WTC11 (cell line): ENCODE results near the gene DENND5A.

Source experiments
- ELF4 ChIP-seq: sonication (generic); formaldehyde crosslinking; IDR thresholded peaks from 2 replicates; pipeline ENCODE4 v1.8.1; 2022; ENCODE audit warnings: low read depth, mild to moderate bottlenecking, moderate library complexity, missing genetic modification reagents
- IRF2 ChIP-seq: sonication (generic); formaldehyde crosslinking; IDR thresholded peaks from 2 replicates; pipeline ENCODE4 v1.8.0; 2022; ENCODE audit warnings: low read depth, missing genetic modification reagents, borderline replicate concordance
- JUN ChIP-seq: sonication (generic); formaldehyde crosslinking; IDR thresholded peaks from 2 replicates; pipeline ENCODE4 v1.8.0; 2023; ENCODE audit warnings: mild to moderate bottlenecking, missing genetic modification reagents
- RELA ChIP-seq: sonication (generic); formaldehyde crosslinking; IDR thresholded peaks from 2 replicates; pipeline ENCODE4 v1.8.1; 2022; ENCODE audit warnings: missing genetic modification reagents, mild to moderate bottlenecking, borderline replicate concordance
- TP53 ChIP-seq: sonication (generic); formaldehyde crosslinking; IDR thresholded peaks from 2 replicates; pipeline ENCODE4 v1.8.1; 2023; ENCODE audit warnings: mild to moderate bottlenecking, missing genetic modification reagents
- TF ChIP-seq, protein P1 (sequence below): fragments of 200-600 bp; IDR thresholded peaks from 2 replicates; pipeline ENCODE4 v1.8.0; 2022; ENCODE audit warnings: antibody characterized with exemption
- TF ChIP-seq, protein P2 (sequence below): sonication (generic); formaldehyde crosslinking; IDR thresholded peaks from 2 replicates; pipeline ENCODE4 v1.8.0; 2022; ENCODE audit warnings: mild to moderate bottlenecking, missing genetic modification reagents
- TF ChIP-seq, protein P3 (sequence below): sonication (generic); formaldehyde crosslinking; IDR thresholded peaks from 2 replicates; pipeline ENCODE4 v1.8.0; 2022; ENCODE audit warnings: mild to moderate bottlenecking, missing genetic modification reagents
- TF ChIP-seq, protein P4 (sequence below): sonication (generic); formaldehyde crosslinking; IDR thresholded peaks from 2 replicates; pipeline ENCODE4 v1.8.0; 2022; ENCODE audit warnings: mild to moderate bottlenecking, missing genetic modification reagents
- TF ChIP-seq, protein P5 (sequence below): sonication (generic); formaldehyde crosslinking; IDR thresholded peaks from 2 replicates; pipeline ENCODE4 v1.8.1; 2023; ENCODE audit warnings: mild to moderate bottlenecking, moderate library complexity, missing genetic modification reagents
- TF ChIP-seq, protein P6 (sequence below): sonication (generic); formaldehyde crosslinking; IDR thresholded peaks from 2 replicates; pipeline ENCODE4 v1.8.1; 2023; ENCODE audit warnings: mild to moderate bottlenecking, missing genetic modification reagents, moderate library complexity
- TF ChIP-seq, protein P7 (sequence below): sonication (generic); formaldehyde crosslinking; IDR thresholded peaks from 2 replicates; pipeline ENCODE4 v1.8.0; 2022; ENCODE audit warnings: mild to moderate bottlenecking, missing genetic modification reagents
- TF ChIP-seq, protein P8 (sequence below): sonication (generic); formaldehyde crosslinking; IDR thresholded peaks from 2 replicates; pipeline ENCODE4 v1.8.1; 2023; ENCODE audit warnings: mild to moderate bottlenecking, missing genetic modification reagents

DNA sequence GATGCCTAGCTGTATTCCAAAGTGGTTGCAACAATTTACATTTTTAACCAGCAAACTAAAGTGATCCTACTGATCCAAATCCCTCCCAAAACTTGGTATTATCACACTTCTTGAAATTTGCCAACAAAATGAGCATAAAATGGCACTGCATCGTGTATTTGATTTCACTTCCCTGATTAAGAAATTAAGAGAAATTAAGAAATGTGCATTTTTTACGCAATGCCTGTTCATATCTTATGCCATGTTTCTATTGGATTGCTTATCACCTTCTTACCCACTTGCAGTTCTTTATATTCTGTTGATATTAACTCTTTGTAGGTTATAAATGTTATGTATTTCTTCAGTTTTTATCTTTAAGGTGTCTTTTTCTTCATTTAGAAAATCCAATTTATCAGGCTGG is 80.6 kb downstream of the DENND5A start:
- TF ChIP-seq, protein P1, sequence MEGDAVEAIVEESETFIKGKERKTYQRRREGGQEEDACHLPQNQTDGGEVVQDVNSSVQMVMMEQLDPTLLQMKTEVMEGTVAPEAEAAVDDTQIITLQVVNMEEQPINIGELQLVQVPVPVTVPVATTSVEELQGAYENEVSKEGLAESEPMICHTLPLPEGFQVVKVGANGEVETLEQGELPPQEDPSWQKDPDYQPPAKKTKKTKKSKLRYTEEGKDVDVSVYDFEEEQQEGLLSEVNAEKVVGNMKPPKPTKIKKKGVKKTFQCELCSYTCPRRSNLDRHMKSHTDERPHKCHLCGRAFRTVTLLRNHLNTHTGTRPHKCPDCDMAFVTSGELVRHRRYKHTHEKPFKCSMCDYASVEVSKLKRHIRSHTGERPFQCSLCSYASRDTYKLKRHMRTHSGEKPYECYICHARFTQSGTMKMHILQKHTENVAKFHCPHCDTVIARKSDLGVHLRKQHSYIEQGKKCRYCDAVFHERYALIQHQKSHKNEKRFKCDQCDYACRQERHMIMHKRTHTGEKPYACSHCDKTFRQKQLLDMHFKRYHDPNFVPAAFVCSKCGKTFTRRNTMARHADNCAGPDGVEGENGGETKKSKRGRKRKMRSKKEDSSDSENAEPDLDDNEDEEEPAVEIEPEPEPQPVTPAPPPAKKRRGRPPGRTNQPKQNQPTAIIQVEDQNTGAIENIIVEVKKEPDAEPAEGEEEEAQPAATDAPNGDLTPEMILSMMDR: no peak
- TF ChIP-seq, protein P2, sequence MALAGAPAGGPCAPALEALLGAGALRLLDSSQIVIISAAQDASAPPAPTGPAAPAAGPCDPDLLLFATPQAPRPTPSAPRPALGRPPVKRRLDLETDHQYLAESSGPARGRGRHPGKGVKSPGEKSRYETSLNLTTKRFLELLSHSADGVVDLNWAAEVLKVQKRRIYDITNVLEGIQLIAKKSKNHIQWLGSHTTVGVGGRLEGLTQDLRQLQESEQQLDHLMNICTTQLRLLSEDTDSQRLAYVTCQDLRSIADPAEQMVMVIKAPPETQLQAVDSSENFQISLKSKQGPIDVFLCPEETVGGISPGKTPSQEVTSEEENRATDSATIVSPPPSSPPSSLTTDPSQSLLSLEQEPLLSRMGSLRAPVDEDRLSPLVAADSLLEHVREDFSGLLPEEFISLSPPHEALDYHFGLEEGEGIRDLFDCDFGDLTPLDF: no peak
- TF ChIP-seq, protein P3, sequence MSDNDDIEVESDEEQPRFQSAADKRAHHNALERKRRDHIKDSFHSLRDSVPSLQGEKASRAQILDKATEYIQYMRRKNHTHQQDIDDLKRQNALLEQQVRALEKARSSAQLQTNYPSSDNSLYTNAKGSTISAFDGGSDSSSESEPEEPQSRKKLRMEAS (CRISPR knock-in tag): no peak
- TF ChIP-seq ELF4: no peak
- no peak for TF ChIP-seq JUN (CRISPR knock-in tag)
- TF ChIP-seq, protein P4, sequence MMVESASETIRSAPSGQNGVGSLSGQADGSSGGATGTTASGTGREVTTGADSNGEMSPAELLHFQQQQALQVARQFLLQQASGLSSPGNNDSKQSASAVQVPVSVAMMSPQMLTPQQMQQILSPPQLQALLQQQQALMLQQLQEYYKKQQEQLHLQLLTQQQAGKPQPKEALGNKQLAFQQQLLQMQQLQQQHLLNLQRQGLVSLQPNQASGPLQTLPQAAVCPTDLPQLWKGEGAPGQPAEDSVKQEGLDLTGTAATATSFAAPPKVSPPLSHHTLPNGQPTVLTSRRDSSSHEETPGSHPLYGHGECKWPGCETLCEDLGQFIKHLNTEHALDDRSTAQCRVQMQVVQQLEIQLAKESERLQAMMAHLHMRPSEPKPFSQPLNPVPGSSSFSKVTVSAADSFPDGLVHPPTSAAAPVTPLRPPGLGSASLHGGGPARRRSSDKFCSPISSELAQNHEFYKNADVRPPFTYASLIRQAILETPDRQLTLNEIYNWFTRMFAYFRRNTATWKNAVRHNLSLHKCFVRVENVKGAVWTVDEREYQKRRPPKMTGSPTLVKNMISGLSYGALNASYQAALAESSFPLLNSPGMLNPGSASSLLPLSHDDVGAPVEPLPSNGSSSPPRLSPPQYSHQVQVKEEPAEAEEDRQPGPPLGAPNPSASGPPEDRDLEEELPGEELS (CRISPR knock-in tag): no peak
- TF ChIP-seq, protein P5, sequence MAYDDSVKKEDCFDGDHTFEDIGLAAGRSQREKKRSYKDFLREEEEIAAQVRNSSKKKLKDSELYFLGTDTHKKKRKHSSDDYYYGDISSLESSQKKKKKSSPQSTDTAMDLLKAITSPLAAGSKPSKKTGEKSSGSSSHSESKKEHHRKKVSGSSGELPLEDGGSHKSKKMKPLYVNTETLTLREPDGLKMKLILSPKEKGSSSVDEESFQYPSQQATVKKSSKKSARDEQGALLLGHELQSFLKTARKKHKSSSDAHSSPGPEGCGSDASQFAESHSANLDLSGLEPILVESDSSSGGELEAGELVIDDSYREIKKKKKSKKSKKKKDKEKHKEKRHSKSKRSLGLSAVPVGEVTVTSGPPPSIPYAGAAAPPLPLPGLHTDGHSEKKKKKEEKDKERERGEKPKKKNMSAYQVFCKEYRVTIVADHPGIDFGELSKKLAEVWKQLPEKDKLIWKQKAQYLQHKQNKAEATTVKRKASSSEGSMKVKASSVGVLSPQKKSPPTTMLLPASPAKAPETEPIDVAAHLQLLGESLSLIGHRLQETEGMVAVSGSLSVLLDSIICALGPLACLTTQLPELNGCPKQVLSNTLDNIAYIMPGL (CRISPR knock-in tag): no peak
- TF ChIP-seq, protein P6, sequence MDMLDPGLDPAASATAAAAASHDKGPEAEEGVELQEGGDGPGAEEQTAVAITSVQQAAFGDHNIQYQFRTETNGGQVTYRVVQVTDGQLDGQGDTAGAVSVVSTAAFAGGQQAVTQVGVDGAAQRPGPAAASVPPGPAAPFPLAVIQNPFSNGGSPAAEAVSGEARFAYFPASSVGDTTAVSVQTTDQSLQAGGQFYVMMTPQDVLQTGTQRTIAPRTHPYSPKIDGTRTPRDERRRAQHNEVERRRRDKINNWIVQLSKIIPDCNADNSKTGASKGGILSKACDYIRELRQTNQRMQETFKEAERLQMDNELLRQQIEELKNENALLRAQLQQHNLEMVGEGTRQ (CRISPR knock-in tag): no peak
- no peak for TF ChIP-seq TP53 (CRISPR knock-in tag)
- TF ChIP-seq, protein P7, sequence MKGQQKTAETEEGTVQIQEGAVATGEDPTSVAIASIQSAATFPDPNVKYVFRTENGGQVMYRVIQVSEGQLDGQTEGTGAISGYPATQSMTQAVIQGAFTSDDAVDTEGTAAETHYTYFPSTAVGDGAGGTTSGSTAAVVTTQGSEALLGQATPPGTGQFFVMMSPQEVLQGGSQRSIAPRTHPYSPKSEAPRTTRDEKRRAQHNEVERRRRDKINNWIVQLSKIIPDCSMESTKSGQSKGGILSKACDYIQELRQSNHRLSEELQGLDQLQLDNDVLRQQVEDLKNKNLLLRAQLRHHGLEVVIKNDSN: no peak
- TF ChIP-seq, protein P8, sequence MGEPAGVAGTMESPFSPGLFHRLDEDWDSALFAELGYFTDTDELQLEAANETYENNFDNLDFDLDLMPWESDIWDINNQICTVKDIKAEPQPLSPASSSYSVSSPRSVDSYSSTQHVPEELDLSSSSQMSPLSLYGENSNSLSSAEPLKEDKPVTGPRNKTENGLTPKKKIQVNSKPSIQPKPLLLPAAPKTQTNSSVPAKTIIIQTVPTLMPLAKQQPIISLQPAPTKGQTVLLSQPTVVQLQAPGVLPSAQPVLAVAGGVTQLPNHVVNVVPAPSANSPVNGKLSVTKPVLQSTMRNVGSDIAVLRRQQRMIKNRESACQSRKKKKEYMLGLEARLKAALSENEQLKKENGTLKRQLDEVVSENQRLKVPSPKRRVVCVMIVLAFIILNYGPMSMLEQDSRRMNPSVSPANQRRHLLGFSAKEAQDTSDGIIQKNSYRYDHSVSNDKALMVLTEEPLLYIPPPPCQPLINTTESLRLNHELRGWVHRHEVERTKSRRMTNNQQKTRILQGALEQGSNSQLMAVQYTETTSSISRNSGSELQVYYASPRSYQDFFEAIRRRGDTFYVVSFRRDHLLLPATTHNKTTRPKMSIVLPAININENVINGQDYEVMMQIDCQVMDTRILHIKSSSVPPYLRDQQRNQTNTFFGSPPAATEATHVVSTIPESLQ (CRISPR knock-in tag): no peak
- TF ChIP-seq IRF2 (CRISPR knock-in tag): no peak
- TF ChIP-seq RELA: no peak
